NCI-H1092 treated with DMSO at 0.1 percent for 48 hours (cell line): ENCODE results near the gene PGRMC1.
A peak's percentile ranks its signal among the peaks of the same experiment; 100 is the strongest.
"Not testable (repeated sequence)": the region's sequence is repeated elsewhere in the genome, so short reads cannot be mapped to it uniquely, and the experiment has no call there.

ENCODE experiments used
- DNase-seq: peaks from one replicate; lab custom pipeline; 2025; lab: John Stamatoyannopoulos, UW

The PGRMC1 gene

DNA sequence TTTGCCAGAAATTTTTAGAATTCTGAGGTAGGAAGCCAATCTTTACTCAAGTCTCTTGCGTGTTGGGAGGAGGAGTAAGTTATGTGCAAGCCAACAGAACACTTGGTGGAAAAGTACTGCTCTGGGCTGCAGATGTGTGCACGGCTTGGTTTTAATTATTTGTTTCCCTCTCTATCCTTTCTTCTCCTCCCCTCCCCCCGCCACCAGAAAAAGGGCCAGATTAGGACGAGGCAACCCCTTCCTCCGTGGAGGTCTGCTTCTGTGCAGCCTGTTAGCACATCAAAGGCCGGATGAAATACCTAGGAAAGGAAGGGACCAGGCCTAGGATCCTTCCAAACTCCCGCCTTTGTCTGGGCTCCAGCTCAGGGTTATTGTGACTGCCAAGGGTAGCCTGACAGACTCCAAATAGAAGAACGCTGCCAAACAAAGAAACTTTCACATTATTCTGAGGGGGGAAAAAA, 1.0 kb upstream of the PGRMC1 start:
- DNase-seq: no peak

DNA sequence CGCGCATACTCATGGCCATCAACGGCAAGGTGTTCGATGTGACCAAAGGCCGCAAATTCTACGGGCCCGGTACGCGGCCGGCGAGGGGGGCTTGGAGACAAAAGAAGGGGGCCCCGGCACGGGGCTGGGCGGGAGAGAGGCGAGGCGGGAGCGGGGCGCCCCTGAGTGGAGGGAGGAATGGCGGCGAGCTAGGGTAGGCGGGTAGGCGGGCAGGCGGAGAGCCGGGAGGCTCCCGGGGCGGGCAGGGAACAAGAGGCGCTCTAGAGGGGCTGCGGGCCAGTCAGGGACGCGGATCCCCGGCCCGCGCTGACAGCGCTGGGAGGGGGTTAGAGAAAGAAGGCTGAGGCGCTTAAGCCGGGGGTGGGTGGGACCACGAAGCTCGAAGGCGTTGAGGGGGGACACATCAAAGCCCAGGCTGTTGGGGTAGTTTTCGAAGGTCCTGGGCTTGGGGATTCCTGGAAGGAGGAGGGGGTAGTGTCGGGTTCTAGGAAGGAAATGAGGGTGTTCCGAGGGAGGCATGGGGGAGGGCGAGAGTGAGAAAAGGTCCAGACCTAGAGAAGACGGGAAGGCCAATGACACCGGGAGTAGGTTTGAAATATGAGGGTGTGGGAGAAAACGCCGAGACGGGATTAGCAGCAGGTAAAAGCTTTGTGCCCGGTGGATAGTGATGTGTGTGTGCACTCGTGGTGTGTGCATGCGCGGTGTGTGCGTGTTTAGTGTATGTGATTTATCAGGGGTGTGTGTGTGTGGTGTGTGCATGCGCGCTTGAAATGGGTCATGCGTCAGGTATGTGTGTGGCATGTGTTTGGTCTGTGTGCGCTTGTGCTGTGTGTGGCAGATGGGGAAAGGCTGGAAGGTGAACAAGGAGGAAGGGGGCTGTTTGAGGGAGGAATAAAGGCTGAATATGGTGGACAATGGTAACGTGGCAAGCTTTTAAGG, 807 bp downstream of the PGRMC1 start:
- DNase-seq: peak; percentile 55

DNA sequence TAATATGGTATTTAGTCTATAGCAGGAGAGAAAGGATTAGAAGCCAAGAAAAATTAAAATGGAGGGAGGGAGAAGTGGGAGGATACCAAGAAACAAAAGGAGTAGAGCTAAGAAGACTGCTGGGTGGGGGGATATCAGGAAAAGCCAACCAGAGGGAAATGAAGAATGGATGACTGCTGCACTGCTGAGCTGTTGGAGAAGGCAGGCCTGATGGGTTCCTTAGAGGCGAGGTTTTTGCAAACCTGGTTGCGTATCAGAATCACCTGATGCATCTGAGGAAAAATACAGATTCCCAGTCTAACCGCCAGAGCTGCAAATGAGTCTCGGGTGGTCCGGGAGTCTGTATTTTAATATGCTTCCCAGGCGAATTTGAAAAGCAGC, 1.5 kb downstream of the PGRMC1 start:
- no peak for DNase-seq

DNA sequence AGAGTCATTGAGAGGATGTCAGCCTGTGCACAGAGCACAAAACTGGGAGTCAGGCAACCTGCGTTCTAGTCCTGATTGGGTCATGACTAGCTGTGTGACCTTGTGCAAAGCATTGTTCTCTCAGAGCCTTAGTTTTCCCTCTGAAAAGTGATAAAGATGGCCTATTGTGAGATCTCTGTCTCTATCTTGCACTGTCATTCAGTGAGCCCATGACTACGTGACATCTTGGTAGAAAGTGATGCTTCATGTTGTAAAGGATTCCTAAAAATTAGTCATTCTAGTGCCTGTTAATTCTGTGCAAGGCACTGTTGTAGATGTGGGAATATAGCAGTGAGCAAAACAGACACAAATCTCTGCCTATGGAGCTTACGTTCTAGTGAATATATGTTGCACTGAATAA, 2.5 kb downstream of the PGRMC1 start:
- no peak for DNase-seq

DNA sequence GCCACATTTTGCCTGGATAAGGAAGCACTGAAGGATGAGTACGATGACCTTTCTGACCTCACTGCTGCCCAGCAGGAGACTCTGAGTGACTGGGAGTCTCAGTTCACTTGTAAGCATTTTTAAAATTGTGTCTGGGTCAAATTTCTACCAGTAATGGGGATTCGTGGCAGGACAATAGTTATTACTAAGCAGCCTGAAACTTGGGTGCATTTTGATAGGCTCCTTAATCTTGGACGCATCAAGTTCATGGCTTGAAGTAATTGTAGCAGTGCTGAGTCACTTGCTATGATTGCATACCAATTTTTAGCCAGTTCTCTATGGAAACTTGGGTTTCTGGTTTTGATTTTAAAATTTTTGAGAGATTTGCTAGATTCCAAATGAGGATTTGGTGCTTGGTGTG, 4.3 kb downstream of the PGRMC1 start:
- no peak for DNase-seq

DNA sequence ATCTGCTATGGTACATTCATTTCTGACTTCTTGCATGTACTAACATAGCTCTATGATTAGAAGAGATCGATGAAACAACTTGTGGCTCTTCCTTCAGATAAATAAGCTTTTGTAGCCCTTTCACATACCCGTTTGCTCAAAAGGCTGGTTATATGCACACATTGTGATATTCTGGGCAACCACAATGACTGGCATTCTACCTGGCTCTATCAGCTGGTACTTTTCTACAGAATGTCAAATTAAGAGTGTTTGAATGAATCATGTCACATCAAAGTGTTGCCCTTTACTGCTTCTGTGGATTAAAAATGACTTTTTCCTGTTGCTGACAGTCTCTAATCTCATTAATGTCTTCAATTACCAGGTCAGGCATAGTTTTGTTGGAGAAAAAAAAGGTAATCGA, 11.6 kb downstream of the PGRMC1 start:
- DNase-seq: no peak

DNA sequence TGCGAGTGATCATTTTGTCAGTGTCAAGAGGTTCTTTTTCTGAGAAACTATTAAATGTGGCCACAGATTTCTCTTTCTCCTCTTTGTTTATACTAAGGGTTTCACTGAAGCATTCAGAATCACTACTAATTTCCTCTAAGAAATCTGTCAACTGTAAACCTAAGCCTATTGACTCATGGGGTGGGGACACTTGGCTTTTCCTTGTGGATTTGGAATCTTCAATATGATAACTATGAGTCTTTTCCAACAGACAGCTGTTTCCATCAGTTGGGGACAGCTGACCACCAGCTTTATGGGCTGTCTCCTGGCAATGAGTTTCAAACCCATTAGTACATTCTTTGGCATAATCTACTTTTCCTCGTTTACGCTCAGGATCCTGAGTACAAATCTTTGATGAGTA, 13.8 kb downstream of the PGRMC1 start:
- no peak for DNase-seq

DNA sequence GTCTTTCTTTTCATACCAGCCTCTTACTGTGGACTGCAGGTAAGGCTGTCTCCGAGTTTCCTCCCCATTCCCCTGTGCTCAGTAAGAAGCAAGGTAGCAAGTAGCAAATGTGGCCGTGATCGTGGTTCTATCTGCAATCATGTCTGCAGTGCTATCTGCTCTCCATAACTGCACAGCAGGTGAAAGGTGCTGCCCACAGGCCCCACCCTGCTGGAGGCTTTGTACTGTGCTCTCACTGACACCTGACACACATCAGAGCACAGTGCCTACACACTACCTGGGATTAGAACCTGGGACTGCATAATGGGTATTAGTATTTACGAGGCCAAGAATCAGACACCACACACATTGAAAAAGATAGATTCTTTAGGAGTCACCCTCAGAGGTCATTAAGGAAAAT, 15.3 kb downstream of the PGRMC1 start:
- no peak for DNase-seq

DNA sequence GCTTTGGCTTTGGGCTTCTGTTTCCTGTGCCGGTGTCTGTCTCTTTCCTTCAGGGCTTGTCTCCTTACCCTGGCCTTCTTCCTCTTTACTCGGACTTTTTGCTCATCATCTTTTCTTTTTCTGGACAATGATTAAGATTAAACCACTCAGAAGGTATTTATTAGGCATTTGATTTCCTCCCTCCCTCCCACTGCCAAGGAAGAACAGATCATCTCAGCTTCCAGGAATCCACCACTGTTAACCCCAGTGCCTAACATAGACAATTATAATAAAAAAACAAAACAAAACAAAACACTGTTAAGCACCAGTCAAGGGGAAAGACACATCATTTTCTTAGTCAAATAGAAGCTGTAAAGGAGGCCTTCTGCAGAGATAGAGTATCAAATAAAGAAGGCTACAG, 16.6 kb downstream of the PGRMC1 start:
- no peak for DNase-seq

DNA sequence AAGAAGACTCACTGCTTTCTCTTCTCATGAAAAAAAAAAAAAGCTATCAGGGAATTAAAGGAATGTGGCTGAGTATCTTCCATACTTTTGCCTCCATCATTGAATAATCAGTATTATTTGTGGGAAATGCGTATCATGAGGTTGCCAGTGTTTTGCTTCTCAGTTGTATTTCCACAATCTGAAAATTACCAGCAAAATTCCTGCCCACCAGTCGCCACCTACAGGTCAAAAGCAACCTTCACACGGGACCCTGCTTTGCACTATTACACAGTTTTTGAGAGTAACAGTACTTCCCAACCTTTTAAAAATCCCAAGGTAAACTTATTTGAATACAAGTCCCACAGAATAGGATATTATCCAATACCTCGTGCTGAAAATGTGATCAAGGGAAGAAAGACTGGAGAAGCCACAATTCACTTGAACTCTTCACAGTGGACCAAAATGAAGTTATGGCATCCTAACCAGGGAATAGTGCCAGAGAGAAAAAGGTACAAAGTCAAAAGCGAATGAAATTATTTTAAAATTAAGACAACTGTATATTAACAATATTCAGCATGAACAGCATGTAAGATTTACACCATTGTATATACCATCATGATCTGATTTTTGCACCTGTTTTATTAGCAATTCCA, 30.4 kb downstream of the PGRMC1 start:
- DNase-seq: peak; percentile 13

DNA sequence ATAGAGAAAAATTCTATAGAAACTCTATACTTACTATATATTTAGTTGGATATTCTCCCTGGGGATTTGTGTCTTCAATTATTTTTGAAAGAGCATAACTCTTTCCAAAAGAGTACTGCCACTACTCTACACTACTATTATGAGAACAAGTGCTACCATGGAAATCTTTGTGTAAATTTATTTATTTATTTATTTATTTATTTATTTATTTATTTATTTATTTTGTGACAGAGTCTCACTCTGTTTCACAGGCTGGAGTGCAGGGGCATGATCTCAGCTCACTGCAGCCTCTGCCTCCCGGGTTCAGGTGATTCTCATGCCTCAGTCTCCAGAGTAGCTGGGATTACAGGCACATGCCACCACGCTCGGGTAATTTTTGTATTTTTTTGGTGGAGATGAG, 31.0 kb downstream of the PGRMC1 start:
- DNase-seq: not testable (repeated sequence)

DNA sequence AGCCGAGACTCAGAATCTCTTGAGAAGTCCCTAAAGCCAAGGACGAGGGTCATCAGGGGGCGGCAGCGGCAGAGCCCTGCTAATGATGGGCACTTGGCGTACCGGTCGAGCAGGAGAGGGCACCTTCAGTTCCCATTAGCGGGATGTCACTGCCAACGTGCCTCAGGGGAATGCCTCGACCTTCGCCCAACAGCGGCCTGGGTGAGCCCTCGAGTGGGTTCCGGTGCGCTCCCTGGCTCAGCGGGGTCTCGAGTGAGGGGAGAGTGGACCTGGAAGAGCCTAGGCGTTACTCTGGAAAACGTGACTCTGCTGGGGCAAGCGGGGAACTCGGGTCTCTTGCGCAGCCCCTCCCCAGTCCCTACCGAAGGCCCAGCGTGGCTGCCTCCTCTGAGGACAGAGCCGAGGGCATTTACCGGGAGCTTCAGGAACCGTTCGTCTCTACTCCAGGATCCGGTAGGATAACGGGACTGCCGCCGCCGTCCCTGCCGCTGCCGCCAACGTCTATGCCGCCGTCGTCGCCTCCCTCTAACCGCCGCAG, 36.9 kb downstream of the PGRMC1 start:
- DNase-seq: no peak

DNA sequence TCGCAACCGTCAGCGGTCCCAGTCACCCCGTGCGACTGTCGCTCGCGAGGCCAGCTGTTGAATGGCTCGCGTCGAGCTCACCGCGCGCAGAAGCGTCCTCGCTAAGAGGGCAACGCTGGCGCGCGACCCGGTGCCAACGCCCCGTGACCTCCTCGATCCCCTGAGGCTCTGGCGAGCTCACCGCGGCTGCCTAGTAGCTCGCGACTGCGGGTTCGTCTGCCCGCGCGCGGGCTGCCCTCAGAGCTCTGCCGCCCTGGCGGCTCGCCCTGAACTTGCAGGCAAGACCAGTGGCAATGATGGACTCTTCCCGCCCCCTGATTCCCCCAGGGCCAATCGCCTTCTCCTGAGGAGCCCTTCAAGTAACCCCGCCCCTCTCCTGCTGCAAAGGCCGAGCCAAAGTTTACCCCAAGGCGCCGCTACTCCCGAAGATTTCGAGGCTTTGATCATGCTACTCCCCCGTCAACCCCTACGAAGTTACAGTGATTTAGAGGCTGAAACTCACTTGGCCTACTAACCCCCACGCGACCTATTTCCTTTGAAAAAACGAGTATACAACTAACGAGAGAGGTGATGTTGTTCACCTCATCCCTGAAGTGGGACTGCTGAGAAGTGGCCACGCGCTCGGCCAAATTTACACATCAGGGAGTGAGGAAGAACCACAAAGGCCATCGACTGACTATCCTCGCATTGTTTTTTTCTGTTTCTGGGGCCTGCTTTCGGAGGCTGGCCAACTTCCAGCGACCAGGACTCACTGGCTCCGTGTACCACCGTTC, 37.5 kb downstream of the PGRMC1 start:
- no peak for DNase-seq

DNA sequence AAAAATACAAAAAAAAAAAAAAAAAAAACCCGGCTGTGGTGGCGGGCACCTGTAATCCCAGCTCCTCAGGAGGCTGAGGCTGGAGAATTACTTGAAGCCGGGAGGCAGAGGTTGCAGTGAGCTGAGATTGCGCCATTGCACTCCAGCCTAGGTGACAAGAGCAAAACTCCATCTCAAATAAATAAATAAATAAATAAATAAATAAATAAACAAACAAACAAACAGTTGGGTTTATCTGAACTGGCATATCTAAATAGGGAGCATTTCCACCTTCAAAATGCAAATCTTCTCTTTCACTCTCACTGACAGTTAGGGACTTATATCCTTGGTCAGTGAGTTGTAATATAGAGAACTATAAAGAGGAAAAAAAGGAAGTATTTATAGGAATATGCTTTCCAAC, 46.3 kb downstream of the PGRMC1 start:
- DNase-seq: not testable (repeated sequence)

DNA sequence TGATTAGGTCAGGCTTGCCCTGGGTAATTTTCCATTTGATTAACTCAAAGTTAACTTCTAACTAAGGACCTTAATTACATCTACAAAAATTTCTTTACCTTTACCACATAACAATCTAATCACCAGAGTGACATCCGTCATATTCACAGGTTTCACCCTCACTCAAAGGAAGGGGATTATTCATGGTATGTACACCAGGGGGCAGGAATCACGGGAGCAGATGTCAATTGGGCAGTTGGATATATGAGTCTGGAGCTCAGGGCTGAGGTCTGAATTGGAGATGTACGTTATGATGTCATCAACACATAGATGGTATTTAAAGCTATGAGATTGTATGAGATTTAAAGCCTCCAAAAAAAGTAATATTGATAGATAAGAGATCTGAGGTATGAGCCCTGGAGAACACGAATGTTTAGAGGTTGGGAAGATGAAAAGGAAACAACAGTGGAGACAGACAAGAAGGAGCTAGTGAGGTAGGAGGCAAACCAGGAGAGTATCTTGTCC, 52.9 kb downstream of the PGRMC1 start:
- no peak for DNase-seq

DNA sequence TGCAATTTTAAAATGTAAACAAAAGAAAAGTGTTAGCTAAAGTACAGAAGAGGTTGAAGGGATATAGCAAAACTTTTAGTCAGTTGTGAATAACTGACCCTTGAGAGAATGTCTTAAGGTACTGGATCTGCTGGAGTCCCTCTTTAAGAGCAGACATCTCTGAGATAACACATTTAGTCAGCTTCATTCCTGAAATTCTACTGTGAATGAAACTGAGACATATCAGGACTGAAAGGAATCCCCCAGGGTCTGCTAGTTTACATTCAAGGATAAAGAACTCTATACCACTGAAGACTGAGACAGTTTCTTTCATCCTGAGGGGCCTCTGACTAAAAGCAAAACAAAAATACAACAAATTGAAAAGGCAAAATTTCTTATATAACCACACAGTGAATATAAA, 54.4 kb downstream of the PGRMC1 start:
- no peak for DNase-seq

DNA sequence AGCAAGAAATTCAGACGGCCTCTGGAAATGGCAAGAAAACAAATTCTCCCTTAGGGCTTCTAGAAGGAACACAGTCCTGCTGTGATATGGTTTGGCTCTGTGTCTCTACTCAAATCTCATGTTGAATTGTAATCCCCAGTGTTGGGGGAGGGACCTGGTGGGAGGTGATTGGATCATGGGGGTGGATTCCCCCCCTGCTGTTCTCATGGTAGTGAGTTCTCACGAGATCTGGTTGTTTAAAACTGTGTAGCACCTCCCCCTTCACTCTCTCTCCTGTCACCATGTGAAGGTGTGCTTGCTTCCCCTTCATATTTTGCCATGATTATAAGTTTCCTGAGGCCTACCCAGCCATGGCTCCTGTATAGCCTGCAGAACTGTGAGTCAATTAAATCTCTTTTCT, 55.2 kb downstream of the PGRMC1 start:
- not testable (repeated sequence) for DNase-seq

DNA sequence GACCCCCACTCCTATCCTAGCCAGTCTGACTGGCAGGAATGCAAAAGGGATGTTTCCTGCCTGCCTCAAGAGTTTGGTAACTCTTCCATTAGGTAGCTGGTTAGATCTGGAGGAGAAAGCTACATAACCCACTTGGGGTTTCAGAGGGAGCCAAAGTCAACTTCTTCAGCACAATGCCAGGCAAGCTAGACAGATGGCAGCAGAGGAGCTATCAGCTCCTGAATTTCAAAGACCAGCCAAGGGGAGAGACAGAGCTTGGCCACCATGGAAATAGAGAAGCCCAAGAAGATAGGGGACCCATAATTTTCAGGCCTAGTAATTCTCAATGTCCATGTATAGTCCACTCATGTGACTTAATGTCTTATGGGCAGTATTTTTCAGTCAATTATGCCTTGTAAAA, 56.4 kb downstream of the PGRMC1 start:
- DNase-seq: no peak
